ENCODE results near the gene CD44. TPM values are rescaled to one million over a fixed set of nuclear protein-coding genes. Genes with fewer than 3 reads are reported as not detected.
A peak's percentile ranks its signal among the peaks of the same experiment; 100 is the strongest.

Gene CD44
- total RNA-seq, 4 donors from 2014 or later, result 92.7 to 627 (median 158) TPM

- no peak for TF ChIP-seq CTCF (IDR thresholded peaks at IDR 0.05)
- DNase-seq (ENCODE audit: low spot score) (no peak), ATAC-seq (ENCODE audit: low FRiP score) (no peak)
Observed at GRCh38 chr11:35256296-35256695, 117.3 kb downstream of the CD44 start.

GRCh38 chr11:35257281-35257680 is 118.3 kb downstream of the CD44 start:
- no peak for ATAC-seq (ENCODE audit: low FRiP score)
- DNase-seq (ENCODE audit: low spot score), result no peak

GRCh38 chr11:35259529-35259928 is 120.6 kb downstream of the CD44 start:
- no peak for TF ChIP-seq CTCF (IDR thresholded peaks at IDR 0.05)
- ATAC-seq (ENCODE audit: low FRiP score), result no peak
- no peak for DNase-seq (ENCODE audit: low spot score)

More at GRCh38 chr11:35257281-35257680, 118.3 kb downstream of the CD44 start:
- TF ChIP-seq CTCF (IDR thresholded peaks at IDR 0.05), result no peak

GRCh38 chr11:35260342-35260985 is 121.5 kb downstream of the CD44 start:
- no peak for DNase-seq (ENCODE audit: low spot score)
- ATAC-seq (ENCODE audit: low FRiP score), result peak; percentile 46
- TF ChIP-seq CTCF (IDR thresholded peaks at IDR 0.05), result no peak

- DNase-seq (ENCODE audit: low spot score), result no peak
- TF ChIP-seq CTCF (IDR thresholded peaks at IDR 0.05), result no peak
- no peak for ATAC-seq (ENCODE audit: low FRiP score)
Observed at GRCh38 chr11:35261197-35261596, 122.2 kb downstream of the CD44 start.

- ATAC-seq (ENCODE audit: low FRiP score), result no peak
- no peak for TF ChIP-seq CTCF (IDR thresholded peaks at IDR 0.05)
- DNase-seq (ENCODE audit: low spot score), result no peak
Observed at GRCh38 chr11:35262056-35262455, 123.1 kb downstream of the CD44 start.

GRCh38 chr11:35262735-35263134 is 123.8 kb downstream of the CD44 start:
- no peak for TF ChIP-seq CTCF (IDR thresholded peaks at IDR 0.05)
- DNase-seq (ENCODE audit: low spot score), result no peak
- no peak for ATAC-seq (ENCODE audit: low FRiP score)
